Suprapubic skin (tissue), 3 donors: ENCODE measurements around the gene SLC26A9.

Experiments
- CTCF ChIP-seq, 2 donors: fragments of 200-600 bp in 1 of 2; fragments of 450-650 bp in 1 of 2; sonication (generic) in 1 of 2; IDR thresholded peaks; one replicate each; pipeline ENCODE4 v1.5.1; 2016 to 2019; ENCODE audit warnings: antibody characterized with exemption in 2 of 2, mild to moderate bottlenecking in 1 of 2, moderate library complexity in 1 of 2
- POLR2A ChIP-seq, 2 donors: fragments of 450-650 bp; IDR thresholded peaks; one replicate each; pipeline ENCODE4 v1.6.1; 2017; ENCODE audit warnings: antibody characterized with exemption in 2 of 2, mild to moderate bottlenecking in 2 of 2, moderate library complexity in 2 of 2

DNA sequence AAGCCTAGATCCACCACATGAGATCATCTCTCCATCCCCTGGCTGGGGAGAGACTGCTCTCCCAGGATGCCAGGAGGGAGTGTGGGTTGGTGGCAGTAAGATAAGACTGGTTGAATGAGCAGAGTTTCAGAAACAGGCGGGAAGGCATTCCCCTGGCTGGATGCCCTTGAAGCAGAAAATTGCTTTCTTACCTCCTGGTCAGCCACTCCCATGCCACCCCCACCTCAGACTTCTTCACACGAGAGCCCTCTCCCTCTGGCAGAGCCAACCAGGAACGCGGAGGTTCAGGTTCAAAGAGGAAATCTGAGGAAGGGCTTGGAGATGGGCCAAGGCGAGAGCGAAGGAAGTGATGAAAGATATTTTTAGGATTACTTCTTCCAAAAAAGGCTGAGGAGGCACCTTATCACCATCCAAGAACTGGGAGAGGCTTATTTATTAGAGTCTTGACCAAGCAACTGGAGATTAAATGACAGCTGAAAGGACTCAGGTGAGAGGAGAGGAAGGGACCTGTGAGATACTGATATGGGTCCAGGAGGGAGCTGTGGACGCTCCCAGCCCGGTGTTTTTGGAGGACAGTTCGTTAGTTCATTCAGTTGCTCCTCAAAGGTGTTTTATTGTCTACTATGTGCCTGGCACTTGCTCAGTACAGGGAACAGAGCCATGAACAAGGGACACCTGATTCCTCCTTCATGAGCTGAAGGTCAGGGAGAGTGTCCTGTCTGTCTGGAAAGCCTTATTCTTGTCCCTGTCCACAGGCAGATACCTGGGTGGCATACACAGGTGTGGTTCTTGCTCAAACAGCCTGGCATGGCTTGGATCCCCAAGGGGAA lies 18.9 kb upstream of the SLC26A9 start:
- TF ChIP-seq CTCF (IDR thresholded peaks at IDR 0.05) (no peak), POLR2A (IDR thresholded peaks at IDR 0.05) (no peak)
